Pancreas (tissue), 10 donors: ENCODE data around the gene ZC3H13. TPM values are rescaled to one million over a fixed set of nuclear protein-coding genes. Genes with fewer than 3 reads are reported as not detected.
A peak's percentile ranks its signal among the peaks of the same experiment; 100 is the strongest.

Experiments used
- ATAC-seq, 4 donors: fragments of 200-7000 bp; cut with Tn5 transposase; one replicate each; pipeline versions ENCODE4 v1.8.0 to v1.9.1; 2020; ENCODE audit warnings: mild to moderate bottlenecking in 4 of 4, moderate library complexity in 4 of 4
- DNase-seq, 6 donors: peaks; one replicate each; pipeline ENCODE4 v3.0.0-alpha.2; 2020
- FAIRE-seq: peaks from 2 replicates; lab custom pipeline; 2012; peaks lifted over from hg19 to GRCh38; lab: Jason Lieb, UNC
- H3K27ac ChIP-seq, 4 donors: fragments of 200-600 bp; sonication (generic); 1 replicate in 3 of 4; 2 replicates in 1 of 4; pipeline versions ENCODE4 v1.5.0 to v1.8.0; 2020
- H3K27me3 ChIP-seq, 4 donors: fragments of 200-600 bp; one replicate each; pipeline ENCODE4 v1.8.0; 2021
- H3K36me3 ChIP-seq, 3 donors: fragments of 200-600 bp; sonication (generic) in 1 of 3; one replicate each; pipeline versions ENCODE4 v1.5.0 to v1.8.0; 2020 to 2021
- H3K4me1 ChIP-seq, 3 donors: fragments of 200-600 bp; one replicate each; pipeline ENCODE4 v1.8.0; 2021
- H3K4me3 ChIP-seq, 4 donors: fragments of 200-600 bp; sonication (generic) in 2 of 4; one replicate each; pipeline versions ENCODE4 v1.5.0 to v1.8.0; 2020 to 2021
- H3K9me3 ChIP-seq, 4 donors: fragments of 200-600 bp; one replicate each; pipeline ENCODE4 v1.8.0; 2021
- CTCF ChIP-seq, 4 donors: fragments of 200-600 bp; sonication (generic) in 3 of 4; IDR thresholded peaks; one replicate each; pipeline versions ENCODE4 v1.5.0 to v1.8.0; 2021; ENCODE audit warnings: antibody characterized with exemption in 4 of 4
- WGBS, 2 donors: extraction: QIAGEN DNeasy Blood & Tissue Kit; methylation state at CpG; one replicate each; pipeline ENCODE4 v1.1.7; 2013; 5-methylcytosine and 5-hydroxymethylcytosine counted together
- intact Hi-C, 3 donors: fragments of 100-400 bp; cut with DNase I; formaldehyde crosslinking; loops; one replicate each; pipeline versions ENCODE4 v1.11.1 to v1.14.2; 2022
- polyA plus RNA-seq, 2 donors: library from polyadenylated mRNA; stranded (reverse); fragments of 200-250 nt; gene quantifications; one replicate each; pipeline ENCODE4 v1.2.3, GENCODE V29; 2013
- total RNA-seq, 6 donors: library from RNA; stranded (reverse); fragmentation: NEBNext Ultra II Directional in 4 of 6; extraction: Animal tissue kit (Norgen Biotek cat#: 25700) in 4 of 6; gene quantifications; one replicate each; pipeline versions ENCODE4 v1.2.1 to v1.2.4, GENCODE V29; 2021 to 2023
- donor health status: healthy with polysubstance abuse.
- donor health status: DM: no; HTN: no; CAD: no; lungs with moderate emphysema.
- donor health status: DM: no; HTN: no; CAD: no.
- donor health status: control.
- donor health status: control.
- donor health status: Bipolar disorder and iron deficiency.
- donor health status: DM: yes; HTN: yes; CAD: no.
- donor health status: DM: no; HTN: no; CAD: no.
- donor health status: DM: no; HTN: no; CAD: no.
- donor health status: DM: yes; HTN: yes; CAD: no.

ZC3H13 gene
- total and polyA plus RNA-seq, 8 donors, result 7.6 to 24.1 (median 14.0) TPM

DNA sequence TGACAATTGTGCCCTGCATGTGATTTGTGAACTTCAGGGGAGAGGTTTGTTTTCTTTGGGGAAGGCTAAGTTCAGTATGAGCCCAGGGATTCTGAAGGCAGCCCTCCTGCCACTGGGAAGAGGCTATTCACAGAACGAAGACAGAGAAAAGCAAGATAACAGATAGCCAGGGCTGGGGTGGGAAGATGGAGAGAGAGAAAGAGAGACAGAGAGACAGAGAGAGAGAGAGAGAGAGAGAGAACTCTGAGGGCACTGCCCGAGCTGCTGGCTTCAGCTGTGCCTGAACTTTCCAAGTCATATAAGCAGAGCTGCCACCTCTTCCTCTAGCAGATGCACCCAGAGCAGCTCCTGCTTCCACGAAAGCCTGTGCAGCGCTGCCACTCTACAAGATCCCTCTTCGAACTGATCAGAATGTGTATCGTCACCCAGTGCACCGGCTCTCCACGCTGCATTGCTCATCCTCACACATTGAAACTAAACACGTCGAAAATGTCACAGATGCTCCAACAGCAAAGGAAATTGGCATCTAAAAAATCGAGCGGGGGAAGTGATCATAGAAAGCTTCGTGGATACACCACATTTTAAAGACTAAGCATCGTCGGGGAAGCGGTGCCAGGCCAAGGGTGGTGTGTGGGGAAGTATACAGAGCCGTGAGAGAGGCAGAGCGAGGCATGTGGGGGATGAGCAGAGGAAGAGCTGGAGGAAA, 119.2 kb downstream of the ZC3H13 start:
- FAIRE-seq (no peak), DNase-seq (no peak), ATAC-seq (no peak)
- Histone ChIP-seq H3K36me3 (no peaks in the 10 kb centered on the region), H3K4me1 (peaks cover 0 to 5% (median 0%) of the 10 kb centered on the region in 3 donors), H3K4me3 (no peak overlapping the region), H3K27ac (no peak overlapping the region), H3K9me3 (no peaks in the 10 kb centered on the region), H3K27me3 (no peaks in the 10 kb centered on the region)
- TF ChIP-seq CTCF (IDR thresholded peaks at IDR 0.05), result no peak
- intact Hi-C loops, result no loop called here
- WGBS, 2 donors, result 61 to 65% methylated on average over 18 of the region's 18 CpGs

DNA sequence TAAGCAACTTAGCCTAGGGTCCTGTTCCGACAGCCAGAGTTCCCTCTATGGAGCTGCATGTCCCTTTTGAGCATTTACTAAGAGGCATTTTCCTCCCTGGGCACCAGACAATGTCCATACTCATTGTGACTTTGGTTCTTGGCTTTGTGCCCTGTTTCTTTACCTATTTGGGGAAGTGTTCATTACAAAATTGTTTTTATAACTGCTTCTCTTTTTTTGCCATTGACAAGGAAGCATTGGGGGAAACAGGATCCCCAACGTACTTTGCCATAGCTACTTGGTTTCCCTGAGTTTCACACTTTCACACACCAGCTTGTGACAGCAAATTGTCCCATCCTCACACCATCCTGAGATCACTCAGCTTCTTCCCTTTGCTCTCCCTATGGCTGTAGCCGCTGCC, 119.9 kb downstream of the ZC3H13 start:
- TF ChIP-seq CTCF (IDR thresholded peaks at IDR 0.05), result no peak
- H3K36me3 ChIP-seq, result no peaks in the 10 kb centered on the region
- no peak overlapping the region for H3K27ac ChIP-seq
- no peak for FAIRE-seq
- H3K9me3 ChIP-seq, result no peaks in the 10 kb centered on the region
- 48 to 59% methylated on average over 3 of the region's 3 CpGs for WGBS, 2 donors
- peak in 1 of 6 donors; percentile 31 for DNase-seq
- ATAC-seq, result peak in 3 of 4 donors; percentile 33 to 70 (median 52)
- peaks cover 0 to 5% (median 0%) of the 10 kb centered on the region in 3 donors for H3K4me1 ChIP-seq
- intact Hi-C loops, result no loop called here
- no peak overlapping the region for H3K4me3 ChIP-seq
- H3K27me3 ChIP-seq, result no peaks in the 10 kb centered on the region

GRCh38 chr13:45932172-45932571, 120.4 kb downstream of the ZC3H13 start:
- Histone ChIP-seq H3K4me1 (peaks cover 0 to 5% (median 0%) of the 10 kb centered on the region in 3 donors), H3K27ac (no peak overlapping the region), H3K9me3 (no peaks in the 10 kb centered on the region), H3K36me3 (no peaks in the 10 kb centered on the region), H3K4me3 (no peak overlapping the region), H3K27me3 (no peaks in the 10 kb centered on the region)
- 55 to 79% methylated on average over 5 of the region's 5 CpGs for WGBS, 2 donors
- TF ChIP-seq CTCF (IDR thresholded peaks at IDR 0.05), result no peak
- ATAC-seq, result no peak
- intact Hi-C loops, result no loop called here
- DNase-seq, result no peak
- no peak for FAIRE-seq

DNA sequence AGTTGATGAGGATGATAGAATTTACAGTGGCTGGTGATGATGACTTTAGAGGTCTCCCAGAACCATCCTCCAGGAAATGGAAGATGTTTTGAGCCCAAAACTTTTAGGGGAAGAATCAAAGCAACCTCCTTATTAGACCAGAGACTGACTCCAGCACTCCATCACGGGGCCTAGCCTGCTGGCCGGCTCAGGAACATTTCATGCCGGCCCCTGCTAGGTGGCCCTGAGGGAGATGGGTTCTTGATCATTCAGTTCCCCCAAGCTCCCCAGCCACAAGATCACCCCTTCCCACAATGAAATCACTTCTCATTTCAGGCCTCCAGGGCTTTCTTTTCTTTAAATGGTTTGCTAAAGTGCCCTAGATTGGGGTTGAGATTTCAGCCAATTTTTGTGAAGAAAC, 121.3 kb downstream of the ZC3H13 start:
- intact Hi-C loops, result no loop called here
- DNase-seq (no peak), ATAC-seq (no peak), FAIRE-seq (no peak)
- 90 to 94% methylated on average over 3 of the region's 3 CpGs for WGBS, 2 donors
- H3K4me3 ChIP-seq, result no peak overlapping the region
- no peaks in the 10 kb centered on the region for H3K27me3 ChIP-seq
- H3K27ac ChIP-seq, result no peak overlapping the region
- H3K36me3 ChIP-seq, result no peaks in the 10 kb centered on the region
- no peak for TF ChIP-seq CTCF (IDR thresholded peaks at IDR 0.05)
- H3K4me1 ChIP-seq, result no peaks in the 10 kb centered on the region
- no peaks in the 10 kb centered on the region for H3K9me3 ChIP-seq

DNA sequence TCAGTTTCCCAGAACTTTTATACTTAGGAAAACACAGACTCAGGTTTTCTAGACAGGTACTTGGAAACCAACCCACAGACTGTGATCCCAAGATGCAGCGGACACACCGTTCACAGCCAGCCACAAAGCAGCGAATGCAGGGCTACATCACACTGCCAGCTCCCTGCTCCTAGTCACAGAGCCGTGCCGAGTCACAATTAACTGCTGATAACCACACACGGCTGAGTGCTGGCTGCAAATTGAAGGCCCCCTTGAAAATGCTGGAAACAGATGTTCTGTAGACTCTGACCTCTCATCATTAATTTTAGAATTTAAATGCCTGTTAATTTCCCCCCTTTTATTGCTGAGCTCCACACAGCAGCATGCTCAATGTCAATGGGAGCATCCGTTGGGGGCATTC, 122.4 kb downstream of the ZC3H13 start:
- no peak for ATAC-seq
- no peak for DNase-seq
- Histone ChIP-seq H3K27ac (no peak overlapping the region), H3K27me3 (no peaks in the 10 kb centered on the region), H3K9me3 (no peaks in the 10 kb centered on the region), H3K4me3 (no peak overlapping the region), H3K36me3 (no peaks in the 10 kb centered on the region), H3K4me1 (no peaks in the 10 kb centered on the region)
- intact Hi-C loops, result no loop called here
- FAIRE-seq, result no peak
- 60 to 66% methylated on average over 7 of the region's 7 CpGs for WGBS, 2 donors
- TF ChIP-seq CTCF (IDR thresholded peaks at IDR 0.05), result no peak
